NCI-H748 (cell line): Measurements from ENCODE around the gene OSBPL5.

Experiments used
- DNase-seq: peaks from one replicate; lab custom pipeline; 2025; ENCODE audit not compliant: unreplicated experiment; lab: John Stamatoyannopoulos, UW

Gene OSBPL5

DNA sequence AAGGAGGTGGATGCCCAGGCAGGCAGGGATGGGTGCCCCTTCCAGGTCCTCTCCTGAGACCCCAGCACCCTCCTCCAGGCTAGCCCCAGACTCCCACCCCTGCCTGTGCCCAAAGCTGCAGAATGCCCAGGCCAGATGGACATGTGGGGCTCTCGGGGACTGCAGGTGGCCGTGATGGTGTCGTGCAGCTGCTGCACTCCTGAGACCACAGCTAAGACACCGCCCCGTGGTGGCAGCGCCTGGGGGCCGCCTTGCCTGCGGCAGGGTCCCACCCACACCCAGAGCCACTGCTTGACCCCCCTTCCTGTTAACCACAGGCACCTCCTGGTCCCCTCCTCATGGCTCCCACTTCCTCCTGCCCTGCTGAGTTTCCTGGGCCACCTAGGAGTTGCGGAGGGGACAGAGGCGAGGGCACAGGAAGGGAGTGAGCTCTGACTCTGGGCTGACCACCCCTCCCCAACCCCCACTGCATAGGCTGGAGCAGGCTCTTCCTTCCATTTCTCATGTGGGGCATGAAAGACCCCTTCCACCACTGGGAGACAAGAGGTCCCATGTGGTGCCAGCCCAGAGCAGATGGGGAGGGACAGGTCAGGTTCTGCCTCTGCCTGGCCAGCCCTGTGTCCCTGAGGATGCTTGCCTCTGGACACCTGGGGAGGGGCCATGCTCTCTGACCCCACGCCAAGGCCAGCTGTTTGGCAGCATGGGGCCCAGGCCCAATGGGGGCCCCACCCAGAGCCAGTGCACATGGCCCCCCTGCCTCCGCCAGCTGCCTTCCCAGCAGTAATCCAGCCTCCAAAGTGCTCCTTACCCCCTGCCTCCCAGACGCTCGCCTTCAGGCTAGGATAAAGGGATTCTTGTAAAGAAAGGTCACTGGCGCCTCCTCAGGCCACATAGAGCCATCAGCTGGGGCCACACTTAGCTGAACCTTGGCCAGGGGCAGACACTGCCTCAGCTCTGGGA is 29.3 kb downstream of the OSBPL5 start:
- DNase-seq = no peak

DNA sequence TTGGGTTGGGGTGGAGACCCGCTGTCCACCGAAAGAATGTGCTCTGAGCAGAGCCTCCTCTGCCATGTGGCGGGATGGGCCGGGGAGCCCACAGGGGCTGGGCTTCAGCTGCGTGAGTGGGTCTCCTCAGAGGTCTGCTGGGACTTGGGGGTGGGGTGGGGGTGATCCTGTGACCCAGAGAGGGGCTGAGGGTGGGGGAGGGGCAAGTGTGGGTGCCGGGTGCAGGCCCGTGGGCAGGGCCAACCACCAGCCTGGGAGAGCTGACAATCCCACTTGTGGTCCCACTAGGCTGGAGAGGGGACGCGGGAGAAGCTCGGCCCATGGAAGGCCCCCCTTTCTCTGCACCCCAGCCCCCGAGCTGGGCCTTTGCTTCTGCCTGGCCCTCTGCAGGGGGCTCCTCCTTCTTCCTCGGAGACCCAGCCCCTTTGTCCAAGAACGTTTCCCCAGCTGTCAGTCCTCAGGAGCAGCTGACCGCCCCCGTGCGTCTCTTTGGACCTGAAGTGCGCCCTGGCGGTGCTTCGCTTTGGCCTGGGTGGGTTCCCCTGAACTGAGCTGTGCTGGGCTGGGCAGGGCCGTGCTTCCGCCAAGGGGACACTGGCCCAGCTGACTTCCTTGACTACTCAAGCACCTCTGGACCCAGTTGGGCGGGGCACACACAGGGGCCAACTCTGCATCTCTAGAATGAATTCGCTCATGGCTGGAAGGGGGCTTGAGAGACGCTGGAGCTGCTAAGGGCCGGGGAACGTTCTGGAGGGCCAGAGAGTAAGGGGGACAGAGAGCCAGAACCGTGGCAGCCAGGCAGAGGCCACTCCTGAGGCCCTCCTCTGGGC is 30.2 kb downstream of the OSBPL5 start:
- no peak for DNase-seq

DNA sequence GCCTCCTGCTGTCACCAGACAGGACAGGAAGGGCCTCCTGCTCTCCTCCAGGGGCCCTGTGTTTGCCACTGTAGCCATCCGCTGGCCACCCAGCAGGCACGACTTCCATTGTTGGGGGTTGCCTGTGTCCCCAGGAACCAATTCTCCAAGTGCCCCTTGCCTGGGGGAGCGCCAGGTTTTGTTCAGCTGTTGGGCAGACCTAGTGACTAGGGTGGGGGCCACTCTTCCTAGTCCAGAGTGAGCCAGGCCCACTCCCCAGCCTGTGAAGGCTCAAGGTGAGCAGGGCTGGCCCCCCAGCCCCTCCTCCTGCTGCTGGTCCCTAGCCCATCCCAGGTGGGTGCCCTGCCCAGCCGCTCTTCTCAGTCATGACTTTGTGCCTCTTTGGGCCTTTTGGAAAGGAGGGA is 30.9 kb downstream of the OSBPL5 start:
- no peak for DNase-seq

DNA sequence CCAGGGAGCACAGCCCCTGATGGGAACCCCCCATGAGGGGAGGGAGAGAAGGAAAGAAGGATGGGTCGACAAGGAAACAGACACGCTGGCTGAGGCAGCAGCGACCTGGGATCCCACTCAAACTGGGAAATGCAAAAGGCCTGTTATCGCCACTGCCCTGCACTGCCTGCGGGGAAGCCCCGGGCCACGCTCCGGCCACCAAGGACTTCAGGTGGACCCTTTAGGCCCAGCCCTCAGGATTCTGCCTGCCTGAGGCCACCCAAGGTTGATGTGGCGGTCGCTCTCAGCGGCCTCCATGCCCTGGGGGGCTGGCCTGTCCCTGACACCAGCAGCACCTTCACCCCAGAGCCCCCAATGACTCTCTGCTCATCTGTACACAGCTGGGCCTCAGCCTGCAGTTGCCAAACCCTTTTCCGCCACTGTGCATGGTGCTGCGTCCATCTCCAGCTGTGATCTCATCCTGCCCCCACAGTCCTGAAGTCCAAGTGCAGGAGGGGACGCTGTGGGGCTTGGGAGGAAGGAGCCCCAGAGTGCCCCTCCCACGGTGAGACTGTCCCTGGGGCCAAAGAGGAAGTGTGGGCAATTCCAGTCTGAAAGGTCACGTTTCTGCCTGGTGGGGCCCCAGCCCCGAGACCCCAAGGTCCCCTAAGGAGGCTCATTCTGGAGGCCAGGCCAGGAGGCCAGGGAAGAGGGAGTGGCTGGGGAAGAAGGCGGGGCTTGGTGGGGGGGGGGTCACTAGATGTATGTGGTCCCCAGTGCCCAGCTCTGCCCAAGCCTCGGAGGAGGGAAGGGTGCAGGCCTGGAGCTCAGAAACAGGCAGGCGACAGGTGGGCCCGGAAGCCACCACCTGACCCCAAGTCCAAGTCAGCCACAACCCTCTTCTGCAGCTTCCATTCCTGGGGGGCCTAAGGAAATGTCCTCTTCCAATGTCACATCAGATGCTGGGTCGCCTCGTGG is 31.6 kb downstream of the OSBPL5 start:
- no peak for DNase-seq

DNA sequence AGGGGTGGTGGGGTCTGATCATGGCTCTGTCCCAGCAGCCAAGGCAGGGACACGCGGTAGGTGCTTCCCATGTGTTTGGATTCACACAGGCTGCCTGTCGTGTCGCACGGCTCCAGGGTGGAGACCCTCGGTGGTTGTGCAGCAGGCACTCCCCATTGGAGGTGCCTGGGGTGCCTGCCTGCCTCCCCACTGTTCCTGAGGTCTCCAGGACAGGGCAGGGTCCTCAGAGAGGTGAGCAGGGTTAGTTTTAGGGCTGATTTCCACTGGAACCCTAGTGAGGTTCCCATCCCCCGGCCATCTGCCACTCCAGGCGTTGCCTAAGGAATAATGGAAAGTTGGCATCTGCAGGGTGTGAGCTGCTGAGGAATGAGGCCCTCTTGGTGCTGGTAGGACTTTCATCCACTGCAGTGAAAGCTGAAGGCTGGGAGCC is 32.3 kb downstream of the OSBPL5 start:
- DNase-seq = no peak

DNA sequence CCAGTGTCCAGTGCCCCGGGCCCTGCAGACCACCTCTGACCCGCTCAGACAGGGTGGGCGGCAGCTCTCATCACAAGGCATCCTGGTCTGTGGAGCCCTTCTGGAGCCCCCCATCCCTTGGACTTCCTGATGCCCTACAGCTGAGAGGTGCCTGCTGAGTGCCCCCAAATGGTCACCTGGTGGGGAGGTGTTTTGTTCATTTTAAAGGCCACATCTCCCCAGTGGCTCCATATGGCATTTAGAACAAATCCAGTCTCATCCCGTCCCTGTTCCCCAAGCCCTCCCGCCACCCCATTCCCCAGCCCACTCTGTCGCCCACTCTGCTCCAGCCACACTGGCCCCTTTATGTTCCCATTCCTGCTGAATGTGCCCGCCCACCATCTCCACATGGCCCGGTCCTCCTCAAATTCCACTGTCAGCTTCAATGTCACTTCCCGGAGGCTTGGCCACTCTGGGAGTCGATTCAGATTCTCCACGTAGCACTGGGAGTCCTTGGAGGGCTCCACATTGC is 32.8 kb downstream of the OSBPL5 start:
- no peak for DNase-seq

DNA sequence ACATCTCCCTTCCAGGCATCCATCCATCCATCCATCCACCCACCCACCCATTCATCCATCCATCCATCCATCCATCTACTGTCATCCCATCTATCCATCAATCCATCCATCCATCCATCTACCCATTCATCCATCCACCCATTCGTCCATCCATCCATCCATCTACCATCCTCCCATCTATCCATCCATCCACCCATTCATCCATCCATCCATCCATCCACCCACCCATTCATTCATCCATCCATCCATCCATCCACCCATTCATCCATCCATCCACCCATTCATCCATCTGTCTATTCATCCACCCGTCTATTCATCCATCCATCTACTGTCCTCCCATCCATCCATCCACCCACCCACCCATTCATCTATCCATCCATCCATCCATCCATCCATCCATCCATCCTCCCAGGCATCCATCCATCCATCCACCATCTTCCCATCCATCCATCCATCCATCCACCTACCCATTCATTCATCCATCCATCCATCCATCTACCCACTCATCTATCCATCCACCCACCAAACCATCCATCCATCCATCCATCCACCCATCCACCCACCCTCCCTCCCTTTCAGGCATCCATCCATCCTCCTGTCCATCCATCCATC is 33.7 kb downstream of the OSBPL5 start:
- no peak for DNase-seq

DNA sequence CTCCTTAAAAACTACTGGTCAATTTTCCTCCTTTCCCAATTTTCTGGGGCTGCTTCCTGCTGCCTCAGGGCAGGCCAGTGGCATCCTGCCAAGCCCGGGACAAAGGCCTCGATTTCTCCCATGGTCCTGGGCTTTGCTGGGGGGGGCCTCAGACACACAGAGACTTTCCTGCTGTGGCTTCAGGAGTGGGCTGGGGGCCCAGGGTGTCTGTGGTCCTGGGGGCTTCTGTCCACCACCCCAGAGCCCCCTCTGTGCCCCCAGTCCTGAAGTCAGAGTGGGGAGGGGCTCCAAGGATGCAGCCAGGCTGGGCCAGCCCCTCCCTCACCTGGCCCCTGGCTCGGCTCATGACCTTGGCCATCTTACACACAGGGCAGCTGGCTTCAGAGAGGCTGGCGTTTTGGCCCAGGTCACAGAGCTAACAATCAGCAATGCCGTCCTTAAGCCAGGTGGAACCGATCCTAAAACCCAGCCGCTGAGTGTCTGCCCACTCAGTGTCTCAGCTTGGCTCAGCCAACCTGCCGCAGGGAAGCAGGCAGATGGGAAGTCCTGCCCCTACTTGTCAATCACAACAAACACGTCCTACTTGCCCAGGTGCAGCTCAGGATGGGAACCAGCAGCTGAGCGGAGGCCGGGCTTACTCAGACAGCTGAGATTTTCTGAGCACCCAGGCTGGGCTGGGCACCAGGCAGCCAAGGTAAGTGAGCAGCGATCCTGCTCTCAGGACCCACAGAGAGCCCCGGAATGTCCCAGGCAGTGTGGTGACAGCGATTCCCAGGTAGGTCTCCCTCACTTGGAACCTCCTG is 34.6 kb downstream of the OSBPL5 start:
- DNase-seq = peak; percentile 66

DNA sequence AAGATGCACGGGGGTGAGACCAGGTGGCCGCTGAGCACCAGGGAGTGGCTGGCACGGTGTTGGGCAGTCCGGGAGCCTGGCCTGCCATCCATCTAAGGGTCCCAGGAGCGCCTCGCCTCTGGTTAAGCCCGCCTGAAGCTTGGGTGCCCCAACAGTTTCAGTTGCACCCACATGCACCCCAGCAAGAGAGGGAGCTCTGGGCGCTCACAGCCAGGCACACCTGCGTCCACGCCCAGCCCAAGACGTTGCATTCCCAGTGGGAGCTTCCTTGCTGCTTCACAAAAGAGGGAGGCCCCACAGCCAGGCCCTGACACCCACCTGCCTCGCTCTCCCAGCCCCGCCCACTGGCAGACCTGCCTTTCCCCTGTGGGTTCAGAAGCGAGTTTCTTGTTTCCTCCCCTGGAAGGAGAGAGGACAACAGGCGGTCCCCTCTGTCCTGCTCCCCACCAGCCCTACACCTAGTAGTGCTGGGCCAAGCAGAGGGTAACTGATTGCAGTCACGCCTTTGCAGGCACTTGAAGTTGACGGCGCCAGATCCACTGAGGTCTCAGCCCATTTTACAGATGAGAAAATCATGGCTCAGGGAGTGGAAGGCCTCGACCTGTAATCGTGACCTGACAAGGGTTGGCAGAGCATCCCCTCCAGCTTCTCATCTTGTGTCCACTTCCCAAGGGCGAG is 35.4 kb downstream of the OSBPL5 start:
- no peak for DNase-seq

DNA sequence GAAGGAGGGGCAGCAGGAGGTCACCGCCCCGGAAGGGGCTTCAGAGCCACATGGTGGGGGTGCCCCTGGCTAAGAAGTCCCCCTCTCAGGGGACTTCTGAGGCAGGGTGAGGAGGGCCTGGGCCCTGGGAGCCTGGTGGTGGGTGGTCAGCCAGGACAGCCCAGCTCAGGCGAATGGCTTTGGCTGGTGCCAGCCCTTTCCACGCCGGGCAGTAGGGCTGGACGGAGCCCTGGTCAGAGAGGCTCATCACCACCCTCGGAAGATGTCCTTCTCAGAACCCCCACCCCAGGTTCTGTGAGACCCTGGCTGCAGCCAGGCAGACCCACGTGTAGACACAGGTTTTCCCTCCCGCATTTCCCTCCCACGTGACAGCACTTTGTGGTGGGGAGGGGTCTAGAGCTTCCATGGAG is 35.9 kb downstream of the OSBPL5 start:
- DNase-seq = no peak

DNA sequence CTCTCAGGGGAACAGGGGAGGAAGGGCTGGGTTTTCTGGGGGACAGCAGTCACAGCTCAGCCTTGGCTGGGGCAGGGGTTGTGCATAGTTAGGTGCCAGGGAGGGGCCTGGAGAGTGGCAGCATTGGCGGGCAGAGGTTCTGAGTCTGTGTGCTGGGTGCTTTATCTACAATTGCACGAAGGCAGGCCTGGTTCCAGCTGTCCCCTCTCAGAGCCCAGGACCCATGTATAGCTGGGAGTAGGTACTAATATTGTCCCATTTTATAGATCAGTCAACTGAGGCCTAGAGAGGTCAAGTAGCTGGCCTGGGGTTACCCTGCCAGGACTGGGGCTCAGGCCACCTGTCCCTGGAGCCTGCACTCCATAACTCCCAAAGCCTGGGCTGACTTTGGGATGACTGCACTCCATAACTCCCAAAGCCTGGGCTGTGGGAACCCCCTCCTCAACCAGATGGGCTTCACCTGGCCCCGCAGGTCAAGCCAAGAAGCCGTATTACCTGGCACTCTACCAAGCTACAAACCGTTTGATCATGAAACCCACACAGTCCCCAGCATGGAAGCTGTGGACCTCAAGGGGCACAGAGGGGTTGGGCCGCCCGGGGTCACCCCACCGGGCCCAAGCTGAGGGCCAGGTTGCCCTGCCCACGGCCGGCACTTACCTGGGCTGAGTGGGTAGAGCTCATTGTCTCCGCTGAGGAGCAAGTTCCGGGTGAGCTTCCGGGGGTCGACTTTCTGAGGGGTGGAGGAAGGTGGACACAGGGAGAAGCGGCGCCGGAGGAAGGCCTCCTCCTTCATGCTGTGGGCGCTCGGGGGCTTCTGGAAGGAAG is 36.5 kb downstream of the OSBPL5 start:
- no peak for DNase-seq

DNA sequence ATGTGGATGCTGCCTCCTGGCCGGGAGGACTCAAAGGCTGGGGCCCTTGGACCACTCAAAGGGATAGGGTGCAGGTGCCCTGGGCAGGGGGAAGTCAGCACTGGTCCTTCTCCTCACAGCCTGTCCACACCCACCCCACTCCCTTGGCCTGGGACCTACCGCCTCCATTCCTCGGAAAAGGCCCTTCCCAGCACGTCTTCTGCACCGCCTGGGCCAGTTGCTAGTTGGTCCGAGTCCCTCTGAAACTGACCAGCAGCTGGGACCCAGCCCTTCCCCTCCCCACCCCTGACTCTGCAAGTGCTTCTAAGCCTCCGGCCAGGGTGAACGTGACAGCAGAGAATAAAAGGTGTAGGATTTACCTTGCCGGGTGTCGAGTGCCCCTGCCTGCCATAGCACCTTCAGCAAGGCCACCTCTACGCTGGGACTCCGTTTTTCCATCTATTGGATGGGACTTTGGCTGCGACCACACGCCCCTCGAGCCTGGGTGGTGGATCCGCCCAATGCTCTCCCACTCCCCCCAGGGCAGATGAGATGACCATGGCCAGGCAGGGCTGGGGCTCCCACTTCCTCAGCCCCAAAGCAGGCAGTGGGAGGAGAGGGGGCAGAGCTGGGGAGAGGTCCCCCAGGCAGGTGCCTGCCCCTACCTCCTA is 37.3 kb downstream of the OSBPL5 start:
- no peak for DNase-seq

DNA sequence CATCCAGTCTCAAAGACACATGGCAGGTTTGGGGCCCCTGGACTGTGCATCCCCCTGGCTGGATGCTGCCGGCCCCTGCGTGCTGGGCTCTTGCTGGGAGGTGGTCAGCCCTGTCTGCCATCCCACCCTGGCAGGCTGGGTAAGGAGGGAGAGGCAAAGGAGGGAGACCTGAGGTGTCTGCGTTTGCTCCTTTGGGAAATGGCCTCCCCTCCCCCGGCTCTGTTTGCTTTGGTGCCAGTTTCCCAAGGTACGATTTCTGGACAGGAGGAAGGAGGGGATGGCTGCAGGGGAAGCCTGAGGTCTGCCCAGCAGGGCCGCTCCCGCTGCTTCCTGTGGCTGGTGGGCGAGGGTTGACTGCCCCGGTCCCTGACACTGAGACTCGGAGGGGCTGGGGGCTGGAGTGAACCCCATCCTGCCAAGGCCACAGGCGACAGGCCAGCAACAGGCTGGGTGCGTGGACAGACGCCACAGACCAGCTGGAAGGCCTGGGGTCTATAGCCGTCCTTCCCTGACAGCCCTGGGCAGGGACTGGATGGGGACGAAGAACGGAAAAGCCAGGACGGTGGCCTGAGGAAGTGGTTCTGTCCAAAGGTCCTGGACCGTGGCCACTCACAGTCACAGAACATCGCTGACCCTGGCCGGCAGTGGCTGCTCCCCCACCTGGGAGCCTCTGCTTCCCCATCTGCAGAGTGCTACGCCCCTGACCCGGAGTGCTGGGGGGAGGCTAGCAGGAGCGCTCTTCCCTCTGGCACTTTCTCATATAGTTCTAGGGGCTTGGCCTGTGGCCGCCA is 38.0 kb downstream of the OSBPL5 start:
- DNase-seq = no peak

DNA sequence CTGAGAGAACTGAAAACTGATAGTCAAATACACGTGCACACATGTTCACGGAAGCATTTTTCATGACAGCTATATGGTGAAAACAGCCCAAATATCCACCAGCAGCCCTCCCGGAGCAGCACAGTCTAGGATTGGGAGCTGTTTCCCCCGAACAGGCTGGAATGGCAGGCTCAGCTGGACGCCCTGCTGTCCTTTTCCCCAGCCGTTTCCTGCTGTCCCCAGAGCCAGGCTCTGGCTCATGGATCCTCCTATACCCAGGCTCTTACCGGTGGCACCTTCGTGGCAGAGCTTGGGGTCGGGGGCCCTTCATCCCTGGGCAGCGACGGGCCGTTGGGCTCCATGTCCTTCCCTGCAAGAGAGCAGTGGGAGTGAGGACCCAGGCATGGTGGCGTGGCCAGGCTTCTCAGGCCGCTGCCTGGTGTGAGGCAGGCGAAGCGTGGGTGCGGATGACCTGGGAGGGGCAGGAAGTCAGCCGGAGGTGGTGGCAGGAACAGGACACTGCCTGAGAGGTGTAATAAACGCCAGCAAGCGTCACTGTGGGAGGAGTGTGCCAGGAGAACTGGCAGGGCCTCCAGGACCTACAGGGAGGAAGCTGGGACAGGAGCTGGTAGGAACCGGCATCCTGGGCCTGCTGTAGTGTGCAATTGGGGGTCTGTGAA is 38.8 kb downstream of the OSBPL5 start:
- DNase-seq = no peak

DNA sequence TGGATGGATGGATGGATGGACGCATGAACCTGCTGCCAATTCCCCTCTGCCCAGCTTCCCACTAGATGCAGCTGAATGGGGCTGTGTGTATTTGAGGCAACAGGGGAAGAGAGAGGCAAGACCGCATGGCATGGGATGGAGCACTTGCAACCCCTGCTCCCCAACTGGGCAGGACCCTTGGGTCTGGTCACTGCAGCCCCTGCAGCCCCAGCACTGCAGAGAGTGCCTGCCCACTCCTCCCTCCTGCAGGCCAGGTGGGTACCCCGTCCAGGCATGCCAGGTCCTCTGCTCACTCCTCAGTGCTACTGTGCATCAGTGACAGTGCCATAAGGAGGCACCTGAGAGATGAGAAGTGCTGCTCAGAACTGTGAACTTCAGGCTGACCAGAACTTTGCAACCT is 40.3 kb downstream of the OSBPL5 start:
- no peak for DNase-seq
